NCI-H2227 treated with DMSO at 0.1 percent for 48 hours (cell line): Measurements from ENCODE around the gene RRAGD.

Experiments used
- DNase-seq: peaks from one replicate; lab custom pipeline; 2025; lab: John Stamatoyannopoulos, UW

The RRAGD gene

DNA sequence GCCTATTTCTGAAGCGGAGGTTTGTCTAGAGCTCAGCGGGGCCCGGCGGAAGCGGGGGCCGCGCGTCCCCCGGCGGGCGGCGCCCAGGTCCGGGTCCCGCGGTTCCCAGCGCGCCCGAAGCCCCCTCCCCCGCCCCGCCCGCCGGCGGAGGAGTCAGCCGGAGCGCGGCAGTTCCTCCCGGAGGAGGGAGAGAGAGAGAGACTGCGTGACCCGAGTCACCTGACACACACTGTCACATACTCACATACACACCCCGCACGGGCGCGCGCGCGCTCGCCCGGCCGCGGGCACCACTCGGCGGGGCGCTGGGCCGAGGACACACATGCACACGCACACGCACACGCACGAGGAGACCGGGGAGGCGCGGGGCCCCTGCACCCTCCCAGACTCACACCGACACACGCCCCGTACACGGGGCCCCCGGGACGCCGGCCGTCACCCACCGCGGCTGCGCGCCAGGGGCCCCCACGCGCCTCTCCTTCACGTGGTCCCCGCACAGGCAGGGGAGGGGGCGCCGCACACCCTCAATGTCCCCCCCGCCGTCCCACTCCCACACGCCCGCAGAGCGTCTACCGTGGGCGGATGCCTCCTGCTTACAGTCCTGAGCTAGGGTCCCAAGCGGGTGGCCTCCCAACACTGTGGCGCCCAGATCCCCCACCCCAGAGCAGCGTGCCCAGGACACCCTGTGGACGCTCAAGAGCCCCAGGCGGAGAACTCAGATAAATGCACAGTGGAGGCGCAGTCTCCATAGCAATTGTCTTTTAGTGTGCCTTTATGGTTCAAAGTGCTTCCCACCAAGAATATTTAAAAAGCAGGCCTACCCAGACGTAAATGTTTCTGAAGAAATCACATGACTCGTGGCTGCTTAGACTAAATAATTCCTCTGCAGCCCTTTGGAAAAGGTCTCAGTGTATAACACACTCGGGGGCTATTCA, at the start of gene RRAGD:
RRAGD (minus strand) TSS at position 203 of the 935 bp plus-strand sequence. CDS start 280 bp downstream, outside the sequence.
- DNase-seq, result peak; percentile 63

GRCh38 chr6:89460713-89461112, 48.6 kb upstream of the RRAGD start:
- DNase-seq, result no peak

- no peak for DNase-seq
These were observed 47.4 kb upstream of the RRAGD start for GRCh38 chr6:89459501-89459900.

- DNase-seq, result no peak
These were observed 46.6 kb upstream of the RRAGD start for GRCh38 chr6:89458704-89459103.

- DNase-seq, result no peak
These were observed 42.2 kb upstream of the RRAGD start for GRCh38 chr6:89454300-89454699.

DNA sequence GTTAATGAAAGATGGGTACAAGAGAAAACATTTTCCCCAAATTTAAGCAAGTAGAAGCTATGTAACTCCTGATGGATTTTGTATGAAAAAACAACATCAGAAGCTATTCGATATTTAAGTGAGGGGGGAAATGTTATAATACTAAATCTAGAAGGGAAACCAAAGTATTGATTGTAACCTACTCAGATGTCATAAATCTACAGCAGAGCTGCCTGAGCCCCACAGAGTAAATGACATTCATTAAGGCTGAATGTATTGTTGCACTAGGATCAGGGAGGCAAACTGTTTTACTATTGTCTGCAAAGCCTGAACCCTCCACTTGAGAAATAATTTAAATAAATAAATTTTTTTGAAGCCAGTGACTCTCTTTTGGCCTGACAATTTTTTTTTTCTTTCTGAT, 40.2 kb upstream of the RRAGD start:
- no peak for DNase-seq

- no peak for DNase-seq
These were observed 37.1 kb upstream of the RRAGD start for GRCh38 chr6:89449193-89449592.

DNA sequence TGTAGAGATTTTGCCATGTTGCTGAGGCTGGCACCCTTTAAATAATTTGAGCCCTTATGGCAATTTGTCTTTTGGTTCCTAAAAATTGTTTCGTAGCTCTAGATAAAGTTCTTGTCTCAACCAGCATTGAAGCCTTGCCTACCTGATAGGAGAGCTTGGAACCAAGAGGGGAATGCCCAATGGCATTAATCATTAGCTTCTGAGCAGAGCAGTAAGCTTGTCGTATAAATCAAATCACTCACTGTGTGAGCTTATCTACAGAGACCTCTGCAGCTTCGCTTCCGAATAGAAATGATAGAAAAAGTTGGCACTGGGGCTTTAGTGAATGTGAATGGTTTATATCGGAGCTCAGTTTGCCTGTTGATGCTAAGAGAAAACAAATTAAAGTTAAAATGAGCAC, 31.6 kb upstream of the RRAGD start:
- DNase-seq, result no peak

GRCh38 chr6:89440200-89440599, 28.1 kb upstream of the RRAGD start:
- no peak for DNase-seq

- no peak for DNase-seq
These were observed 26.9 kb upstream of the RRAGD start for GRCh38 chr6:89439014-89439413.

- no peak for DNase-seq
These were observed 26.2 kb upstream of the RRAGD start for GRCh38 chr6:89438248-89438647.

- no peak for DNase-seq
These were observed 24.2 kb upstream of the RRAGD start for GRCh38 chr6:89436226-89436625.

- DNase-seq, result no peak
These were observed 22.9 kb upstream of the RRAGD start for GRCh38 chr6:89434954-89435353.

GRCh38 chr6:89434150-89434499, 22.1 kb upstream of the RRAGD start:
- DNase-seq, result no peak

GRCh38 chr6:89433252-89434149, 21.4 kb upstream of the RRAGD start:
- peak; percentile 26 for DNase-seq

DNA sequence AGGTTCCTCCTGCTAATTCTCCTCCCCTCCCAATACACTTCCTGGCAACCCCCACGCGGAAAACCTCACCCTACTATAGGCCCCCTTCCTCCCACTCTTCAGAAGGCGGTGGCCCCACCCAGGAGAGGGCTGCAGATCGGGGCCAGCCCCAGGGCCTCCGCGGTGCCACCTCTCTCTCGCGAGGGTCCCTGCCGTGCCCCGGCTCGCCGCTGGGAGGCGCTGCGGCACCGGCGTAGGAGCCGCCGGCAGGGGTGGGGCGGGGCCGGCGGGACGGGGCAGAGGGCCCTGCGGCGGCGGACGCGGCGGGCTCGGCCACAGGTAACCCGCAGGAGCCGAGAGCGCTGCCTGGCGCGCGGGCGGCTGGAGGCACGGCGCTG, 20.8 kb upstream of the RRAGD start, which contains the start of gene ANKRD6:
ANKRD6 (plus strand) TSS at position 278 of the 377 bp plus-strand sequence. CDS start 133,825 bp downstream, outside the sequence.
- peak; percentile 25 for DNase-seq

DNA sequence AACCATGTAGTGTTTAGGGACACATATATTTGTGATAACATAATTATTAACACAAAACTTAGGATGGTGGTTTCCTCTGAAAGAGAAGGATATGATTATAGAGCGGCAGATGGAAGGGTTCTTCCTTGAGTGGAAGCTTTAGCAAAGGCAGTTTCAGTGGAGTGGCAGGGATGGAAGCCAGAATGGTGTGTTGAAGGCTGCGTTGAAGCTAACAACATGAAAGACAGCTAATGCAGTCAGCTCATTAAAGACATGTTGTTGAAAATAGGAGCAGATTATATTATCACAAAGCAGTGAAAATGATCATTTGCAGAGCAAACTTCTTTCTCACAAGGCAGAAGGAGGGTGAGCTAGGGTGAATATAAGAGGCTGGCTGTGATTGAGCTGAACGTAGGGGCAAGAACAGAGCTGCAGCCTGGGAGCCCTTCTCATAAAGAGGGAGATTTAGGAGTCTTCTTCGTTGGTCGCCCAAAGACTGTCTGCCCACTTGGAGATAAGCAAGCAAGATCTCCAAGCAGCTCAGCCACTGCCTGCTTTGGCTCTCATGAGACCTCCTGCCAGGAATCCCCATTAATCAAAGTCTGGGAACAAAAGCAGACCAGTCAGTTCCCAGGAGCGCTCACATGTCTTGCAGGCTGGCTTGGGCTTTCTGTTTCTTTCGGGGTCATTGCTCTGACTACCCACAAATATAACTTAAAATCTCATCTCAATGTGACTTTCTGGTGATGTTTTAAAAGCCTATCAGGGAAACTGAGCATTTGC, 18.3 kb upstream of the RRAGD start:
- peak; percentile 74 for DNase-seq

DNA sequence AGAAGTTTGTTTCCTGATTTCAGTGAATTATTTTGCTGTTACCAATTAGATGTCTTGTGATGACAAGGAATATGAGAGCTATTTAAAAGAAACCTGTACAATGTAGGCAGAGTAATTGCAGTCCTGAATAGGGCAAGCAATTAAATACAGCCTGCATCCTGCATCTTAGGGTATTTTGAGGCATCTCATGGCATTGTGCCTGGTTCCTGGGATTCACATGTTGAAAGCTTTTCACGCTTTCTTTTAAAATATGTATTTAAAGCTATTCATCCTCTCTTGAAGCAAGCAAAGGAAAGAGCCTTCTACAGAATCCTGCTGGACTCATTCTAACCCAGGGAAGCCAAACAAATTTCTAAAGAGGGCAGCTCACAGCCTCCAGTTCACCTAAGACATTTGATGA, 4.7 kb upstream of the RRAGD start:
- DNase-seq, result no peak

- no peak for DNase-seq
These were observed 3.1 kb upstream of the RRAGD start for GRCh38 chr6:89415185-89415584.

GRCh38 chr6:89414215-89414614, 2.1 kb upstream of the RRAGD start:
- DNase-seq, result no peak

GRCh38 chr6:89413006-89413400, 930 bp upstream of the RRAGD start:
- peak; percentile 13 for DNase-seq
